Osteocyte (in vitro differentiated cells): Measurements from ENCODE around the gene KCTD18. TPM values are rescaled to one million over a fixed set of nuclear protein-coding genes. Genes with fewer than 3 reads are reported as not detected.

Experiments
- DNase-seq: peaks from one replicate; pipeline ENCODE4 v3.0.0; 2021; ENCODE audit warnings: mixed read lengths; ENCODE audit not compliant: unreplicated experiment; ENCODE audit errors: extremely low spot score
- H3K27ac Mint-ChIP-seq: one replicate; pipeline ENCODE4 v1.8.0; 2021; ENCODE audit warnings: mild to moderate bottlenecking, mixed read lengths; ENCODE audit not compliant: unreplicated experiment
- H3K27me3 Mint-ChIP-seq: one replicate; pipeline ENCODE4 v1.8.0; 2021; ENCODE audit warnings: mixed read lengths; ENCODE audit not compliant: unreplicated experiment
- H3K36me3 Mint-ChIP-seq: one replicate; pipeline ENCODE4 v1.8.0; 2021; ENCODE audit warnings: mixed read lengths; ENCODE audit not compliant: unreplicated experiment
- H3K4me1 Mint-ChIP-seq: one replicate; pipeline ENCODE4 v1.8.0; 2021; ENCODE audit warnings: mixed read lengths; ENCODE audit not compliant: unreplicated experiment
- H3K4me3 Mint-ChIP-seq: one replicate; pipeline ENCODE4 v1.8.0; 2021; ENCODE audit warnings: mild to moderate bottlenecking, moderate library complexity, mixed read lengths; ENCODE audit not compliant: unreplicated experiment
- H3K9me3 Mint-ChIP-seq: one replicate; pipeline ENCODE4 v1.8.0; 2021; ENCODE audit warnings: mixed read lengths; ENCODE audit not compliant: unreplicated experiment
- CTCF ChIP-seq: fragments of 200-600 bp; sonication (generic); IDR thresholded peaks from 2 replicates; pipeline ENCODE4 v1.5.0; 2021; ENCODE audit warnings: antibody characterized with exemption, mild to moderate bottlenecking, moderate library complexity
- total RNA-seq: library from RNA; stranded (reverse); gene quantifications from 2 replicates; pipeline ENCODE4 v1.2.1, GENCODE V29; 2021

The KCTD18 gene
- total RNA-seq, 1 donor from 2014 or later = 19.1 TPM

- no peaks in the 10 kb centered on the region for H3K27me3 Mint-ChIP-seq
- no peaks in the 10 kb centered on the region for H3K9me3 Mint-ChIP-seq
- H3K4me3 Mint-ChIP-seq = no peak overlapping the region
- no peak for TF ChIP-seq CTCF
- no peak overlapping the region for H3K27ac Mint-ChIP-seq
- no peaks in the 10 kb centered on the region for H3K4me1 Mint-ChIP-seq
- DNase-seq = no peak
- peaks cover 50% of the 10 kb centered on the region for H3K36me3 Mint-ChIP-seq
Measured at GRCh38 chr2:200459101-200459500, 50.8 kb downstream of the KCTD18 start.

DNA sequence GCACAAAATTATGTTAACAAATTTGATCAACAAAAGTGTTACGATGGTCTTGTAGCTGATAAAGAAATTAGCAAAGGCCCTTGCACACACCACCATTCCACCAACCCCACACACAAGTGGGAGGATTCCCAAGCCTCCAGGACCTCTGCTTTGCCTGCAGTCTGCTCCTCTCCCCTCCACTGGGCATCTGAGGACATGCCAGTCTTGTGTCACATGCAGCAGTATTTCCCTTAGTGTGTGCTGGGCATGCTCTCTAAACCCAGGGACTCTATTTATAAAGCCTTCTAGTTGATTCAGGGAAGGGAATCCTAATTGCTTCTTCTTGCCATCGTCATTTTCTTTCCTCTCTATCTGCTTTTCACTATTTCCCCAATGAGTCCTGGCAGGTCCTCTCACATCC is 53.3 kb downstream of the KCTD18 start:
- no peaks in the 10 kb centered on the region for H3K4me1 Mint-ChIP-seq
- no peak for DNase-seq
- H3K9me3 Mint-ChIP-seq = no peaks in the 10 kb centered on the region
- H3K27me3 Mint-ChIP-seq = no peaks in the 10 kb centered on the region
- TF ChIP-seq CTCF = no peak
- peaks cover 37% of the 10 kb centered on the region for H3K36me3 Mint-ChIP-seq
- H3K27ac Mint-ChIP-seq = no peak overlapping the region
- no peak overlapping the region for H3K4me3 Mint-ChIP-seq

GRCh38 chr2:200455958-200456421 is 53.9 kb downstream of the KCTD18 start:
- Mint-ChIP-seq H3K9me3 (no peaks in the 10 kb centered on the region), H3K27ac (no peak overlapping the region), H3K4me3 (no peak overlapping the region), H3K4me1 (no peaks in the 10 kb centered on the region), H3K27me3 (no peaks in the 10 kb centered on the region), H3K36me3 (peaks cover 31% of the 10 kb centered on the region)
- no peak for TF ChIP-seq CTCF
- DNase-seq = no peak

DNA sequence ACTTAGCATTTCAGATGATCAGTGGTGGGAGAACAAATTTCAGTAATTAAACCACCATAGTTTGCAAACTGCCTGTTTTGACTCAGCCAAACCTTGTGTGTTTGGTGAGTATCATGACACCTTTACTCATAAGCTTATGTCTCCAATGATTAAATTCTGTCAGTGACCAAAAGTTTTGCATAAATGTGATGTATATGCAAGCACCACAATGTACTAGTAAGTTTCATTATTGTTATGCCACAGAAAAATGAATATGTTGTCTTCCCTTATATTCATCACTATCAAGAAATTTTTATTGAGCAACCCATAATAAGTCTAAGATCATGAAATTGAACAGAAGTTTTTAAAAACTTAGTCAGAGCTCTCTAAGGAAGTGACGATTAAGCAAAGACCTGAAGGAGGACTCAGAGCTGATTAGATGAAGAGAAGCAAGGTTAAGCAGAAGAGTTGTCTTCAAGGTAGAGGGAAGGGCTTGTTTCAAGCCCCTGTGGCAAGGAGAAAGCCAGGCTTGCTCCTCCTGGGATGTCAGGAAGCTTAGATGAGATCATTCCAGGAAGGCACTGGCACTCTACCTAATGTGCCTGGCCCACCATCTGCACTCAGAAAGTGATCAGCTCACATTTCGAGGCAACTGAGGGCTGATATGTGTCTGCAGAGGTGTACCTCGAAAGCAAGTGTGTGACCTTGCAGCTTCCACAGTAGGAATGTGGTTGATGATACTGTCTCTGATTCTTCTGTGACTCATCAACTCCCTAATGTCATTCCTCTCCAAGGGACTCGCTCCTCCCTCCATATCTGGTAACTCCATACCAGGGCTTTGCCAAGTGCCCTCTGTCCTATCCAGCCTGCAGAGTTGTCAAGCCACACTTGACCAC is 54.7 kb downstream of the KCTD18 start:
- no peak overlapping the region for H3K27ac Mint-ChIP-seq
- DNase-seq = no peak
- no peak for TF ChIP-seq CTCF
- no peak overlapping the region for H3K4me3 Mint-ChIP-seq
- H3K4me1 Mint-ChIP-seq = no peaks in the 10 kb centered on the region
- H3K27me3 Mint-ChIP-seq = no peaks in the 10 kb centered on the region
- no peaks in the 10 kb centered on the region for H3K9me3 Mint-ChIP-seq
- H3K36me3 Mint-ChIP-seq = peaks cover 36% of the 10 kb centered on the region

- DNase-seq = no peak
- Mint-ChIP-seq H3K9me3 (no peaks in the 10 kb centered on the region), H3K27me3 (no peaks in the 10 kb centered on the region), H3K27ac (no peak overlapping the region), H3K36me3 (peaks cover 36% of the 10 kb centered on the region), H3K4me1 (no peaks in the 10 kb centered on the region), H3K4me3 (no peak overlapping the region)
- TF ChIP-seq CTCF = no peak
Measured at GRCh38 chr2:200453853-200454534, 55.9 kb downstream of the KCTD18 start.
